HEK293 (cell line): ENCODE measurements around the gene PANK2.

Source experiments
- FEZF1 ChIP-seq: fragments of 450-650 bp; formaldehyde crosslinking; IDR thresholded peaks from 2 replicates; pipeline ENCODE4 v1.5.1; 2016; ENCODE audit warnings: missing biosample characterization, missing genetic modification characterization
- SP2 ChIP-seq: fragments of 450-650 bp; formaldehyde crosslinking; IDR thresholded peaks from 2 replicates; pipeline ENCODE4 v1.5.1; 2016; ENCODE audit warnings: missing biosample characterization, missing genetic modification characterization
- ZFHX2 ChIP-seq: fragments of 450-650 bp; formaldehyde crosslinking; conservative IDR thresholded peaks from 2 replicates; pipeline ENCODE4 v1.5.1; 2016; ENCODE audit warnings: missing biosample characterization, missing genetic modification characterization
- ZFP3 ChIP-seq: fragments of 450-650 bp; formaldehyde crosslinking; IDR thresholded peaks from 2 replicates; pipeline ENCODE4 v1.5.1; 2016; ENCODE audit warnings: low read depth, missing biosample characterization, missing genetic modification characterization
- TF ChIP-seq, protein P1 (sequence below): fragments of 450-650 bp; formaldehyde crosslinking; IDR thresholded peaks from 2 replicates; pipeline ENCODE4 v1.5.1; 2016; ENCODE audit warnings: missing biosample characterization, missing genetic modification characterization

DNA sequence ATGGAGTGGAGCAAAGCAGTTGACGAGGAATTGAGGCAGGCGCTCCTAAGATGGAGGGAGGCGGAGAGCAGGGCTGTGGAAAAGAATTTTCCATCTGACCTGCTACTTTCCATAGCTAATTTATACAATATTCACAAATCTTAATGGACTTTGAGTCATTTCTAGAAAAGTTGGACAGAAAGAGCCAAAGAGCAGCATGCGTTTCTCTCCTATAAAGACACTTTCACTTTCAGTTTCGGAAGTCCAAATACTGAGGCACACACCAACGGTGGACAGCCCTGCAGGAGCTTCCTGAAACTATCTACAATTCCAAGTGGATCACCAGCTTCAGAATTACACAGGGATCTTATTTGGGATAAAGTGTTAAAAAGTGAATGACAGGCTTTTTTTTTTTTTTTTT, 43.5 kb downstream of the PANK2 start:
- TF ChIP-seq, protein P1, sequence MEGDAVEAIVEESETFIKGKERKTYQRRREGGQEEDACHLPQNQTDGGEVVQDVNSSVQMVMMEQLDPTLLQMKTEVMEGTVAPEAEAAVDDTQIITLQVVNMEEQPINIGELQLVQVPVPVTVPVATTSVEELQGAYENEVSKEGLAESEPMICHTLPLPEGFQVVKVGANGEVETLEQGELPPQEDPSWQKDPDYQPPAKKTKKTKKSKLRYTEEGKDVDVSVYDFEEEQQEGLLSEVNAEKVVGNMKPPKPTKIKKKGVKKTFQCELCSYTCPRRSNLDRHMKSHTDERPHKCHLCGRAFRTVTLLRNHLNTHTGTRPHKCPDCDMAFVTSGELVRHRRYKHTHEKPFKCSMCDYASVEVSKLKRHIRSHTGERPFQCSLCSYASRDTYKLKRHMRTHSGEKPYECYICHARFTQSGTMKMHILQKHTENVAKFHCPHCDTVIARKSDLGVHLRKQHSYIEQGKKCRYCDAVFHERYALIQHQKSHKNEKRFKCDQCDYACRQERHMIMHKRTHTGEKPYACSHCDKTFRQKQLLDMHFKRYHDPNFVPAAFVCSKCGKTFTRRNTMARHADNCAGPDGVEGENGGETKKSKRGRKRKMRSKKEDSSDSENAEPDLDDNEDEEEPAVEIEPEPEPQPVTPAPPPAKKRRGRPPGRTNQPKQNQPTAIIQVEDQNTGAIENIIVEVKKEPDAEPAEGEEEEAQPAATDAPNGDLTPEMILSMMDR = no peak
- TF ChIP-seq FEZF1 (tag by site-specific recombination) (no peak), ZFP3 (tag by site-specific recombination) (no peak), ZFHX2 (tag by site-specific recombination) (no peak), SP2 (tag by site-specific recombination) (no peak)
